Measurements from ENCODE around the gene TIMP2. TPM values are rescaled to one million over a fixed set of nuclear protein-coding genes. Genes with fewer than 3 reads are reported as not detected.

The TIMP2 gene
- total and polyA plus RNA-seq, 2 of the 8 experiments (the other 6 are each of a cell fraction or from before 2014, with no cell fraction given): 18.2 to 43.3 TPM

DNA sequence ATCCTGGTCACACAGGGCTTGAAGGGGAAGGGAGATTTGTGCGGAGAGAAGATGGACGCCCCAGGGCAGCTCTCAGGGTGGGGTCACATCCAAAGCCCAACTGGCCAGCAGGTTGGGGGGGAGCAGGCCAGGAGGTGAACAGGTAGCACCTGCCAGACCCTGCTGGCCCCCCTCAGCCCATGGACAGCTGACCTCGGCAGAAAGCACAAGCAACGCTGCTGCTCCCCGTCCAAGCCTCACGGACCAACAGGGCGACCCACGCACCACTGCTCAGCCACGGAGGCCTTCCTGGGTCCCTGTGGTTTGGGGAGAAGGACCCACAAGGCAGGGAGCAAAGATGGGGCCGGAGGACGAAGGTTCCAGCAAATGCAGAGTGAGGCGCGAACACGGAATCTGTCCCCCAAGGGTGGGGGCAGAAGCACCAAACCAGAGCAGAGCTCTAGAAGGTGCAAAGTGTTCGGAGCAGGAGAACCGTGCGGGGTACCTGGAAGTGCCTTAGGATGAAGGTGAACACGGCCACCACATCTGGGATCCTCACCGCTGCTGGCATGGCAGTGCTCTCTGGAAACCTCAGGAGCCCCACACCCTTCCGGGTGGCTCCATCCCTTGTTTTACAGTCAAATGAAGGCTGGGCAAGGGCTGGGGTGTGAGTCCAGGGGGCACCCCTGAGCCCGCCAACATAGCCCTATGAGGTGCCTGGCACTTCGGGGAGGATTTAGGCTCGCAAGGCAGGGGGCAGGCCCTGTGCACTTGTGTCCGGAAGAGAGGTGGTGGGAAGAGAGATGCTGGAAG is 40.1 kb downstream of the TIMP2 start:
- H3K14ac ChIP-seq (ENCODE audit: insufficient read length): no peak overlapping the region
- H3K36me3 ChIP-seq (ENCODE audit: control insufficient read depth in 2 of 4, insufficient read depth in 4 of 4, low read length in 3 of 4): peaks cover 0 to 2% (median 0%) of the 10 kb centered on the region in 4 experiments; a peak in 1 of 8 replicates
- FAIRE-seq (no peak), DNase-seq (ENCODE audit: low read depth in 1 of 2, low spot score in 2 of 2) (no peak)
- peak overlapping the region in 1 of 2 experiments; percentile 41; a peak in 1 of 4 replicates for H3K4me2 ChIP-seq (ENCODE audit: insufficient read depth in 1 of 2, low read depth in 2 of 2, low read length in 2 of 2)
- H3K79me2 ChIP-seq (ENCODE audit: control insufficient read depth in 1 of 2, insufficient read depth in 2 of 2, low read length in 2 of 2): peaks cover 0 to 11% of the 10 kb centered on the region in 2 experiments; a peak in 1 of 4 replicates
- H3K4ac ChIP-seq (replicated peaks; ENCODE audit: insufficient read length, low read depth, low read length): no peak overlapping the region
- H3K9ac ChIP-seq (replicated peaks in 1 of 4; ENCODE audit: extremely low read depth in 1 of 4, low read depth in 3 of 4, low read length in 3 of 4): no peak overlapping the region
- H3K4me3 ChIP-seq (ENCODE audit: extremely low read depth in 1 of 4, insufficient read depth in 2 of 4, low read depth in 3 of 4, low read length in 4 of 4): no peak overlapping the region
- no peak overlapping the region for H4K91ac ChIP-seq (replicated peaks; ENCODE audit: insufficient read length, low read length)
- no peak overlapping the region for H3K27ac ChIP-seq (ENCODE audit: low read depth, low read length)
- H4K8ac ChIP-seq (ENCODE audit: extremely low read depth, insufficient read depth, low read length): peak overlapping the region; percentile 3; the same call in 1 of the 2 replicates
- H3K79me1 ChIP-seq (ENCODE audit: low read depth, low read length): no peaks in the 10 kb centered on the region; the same call in 1 of the 2 replicates
- no peaks in the 10 kb centered on the region for H3K9me3 ChIP-seq (ENCODE audit: insufficient read depth in 2 of 2, low read depth in 1 of 2, low read length in 1 of 2)
- no peak for TF ChIP-seq CHD1 (IDR thresholded peaks at IDR 0.05; ENCODE audit: low read depth, low read length)
- no peak for TF ChIP-seq SIRT6 (IDR thresholded peaks at IDR 0.05; ENCODE audit: low read length)
- TF ChIP-seq YY1 (IDR thresholded peaks at IDR 0.05; ENCODE audit: low read depth, low read length): no peak
- no peak for TF ChIP-seq TCF12 (IDR thresholded peaks at IDR 0.05; ENCODE audit: low read depth, low read length)
- TF ChIP-seq SAP30 (IDR thresholded peaks at IDR 0.05; ENCODE audit: insufficient read depth, insufficient replicate concordance, low read length): no peak
- no peak for TF ChIP-seq SP1 (IDR thresholded peaks at IDR 0.05; ENCODE audit: low read depth, low read length)
- no peak for TF ChIP-seq POLR2A (IDR thresholded peaks at IDR 0.05; ENCODE audit: control extremely low read depth in 1 of 2, low read depth in 2 of 2, low read length in 2 of 2)
- TF ChIP-seq NANOG (IDR thresholded peaks at IDR 0.05; ENCODE audit: insufficient read depth, low read depth, low read length, poor library complexity, severe bottlenecking): no peak
- TF ChIP-seq TBP (IDR thresholded peaks at IDR 0.05; ENCODE audit: low read depth, low read length): no peak
- no peak for TF ChIP-seq RBBP5 (IDR thresholded peaks at IDR 0.05; ENCODE audit: borderline replicate concordance, low read depth, low read length)
- TF ChIP-seq, protein P1, sequence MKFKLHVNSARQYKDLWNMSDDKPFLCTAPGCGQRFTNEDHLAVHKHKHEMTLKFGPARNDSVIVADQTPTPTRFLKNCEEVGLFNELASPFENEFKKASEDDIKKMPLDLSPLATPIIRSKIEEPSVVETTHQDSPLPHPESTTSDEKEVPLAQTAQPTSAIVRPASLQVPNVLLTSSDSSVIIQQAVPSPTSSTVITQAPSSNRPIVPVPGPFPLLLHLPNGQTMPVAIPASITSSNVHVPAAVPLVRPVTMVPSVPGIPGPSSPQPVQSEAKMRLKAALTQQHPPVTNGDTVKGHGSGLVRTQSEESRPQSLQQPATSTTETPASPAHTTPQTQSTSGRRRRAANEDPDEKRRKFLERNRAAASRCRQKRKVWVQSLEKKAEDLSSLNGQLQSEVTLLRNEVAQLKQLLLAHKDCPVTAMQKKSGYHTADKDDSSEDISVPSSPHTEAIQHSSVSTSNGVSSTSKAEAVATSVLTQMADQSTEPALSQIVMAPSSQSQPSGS (IDR thresholded peaks at IDR 0.05; ENCODE audit: low read length): no peak
- ChIA-PET CTCF (ENCODE audit: partially characterized antibody) (interaction anchor here (0.6 to 2.8 kb wide), 4 partner anchors 11 to 87 kb away, joined by 4 to 12 read pairs (median 6); no protein-coding TSS in a partner anchor), POLR2A (ENCODE audit: partially characterized antibody) (no interaction called here)
- H3K18ac ChIP-seq (ENCODE audit: extremely low read depth, low read length): no peak overlapping the region
- no peak overlapping the region for H3K56ac ChIP-seq (replicated peaks; ENCODE audit: insufficient read length, low read depth, low read length)
- 0 out of 2 replicates have a peak overlapping the region, but pooled peaks have one; percentile 40 for H2AK5ac ChIP-seq (ENCODE audit: low read depth, low read length)
- H2BK120ac ChIP-seq (replicated peaks; ENCODE audit: low read depth, low read length): no peak overlapping the region
- H2BK12ac ChIP-seq (ENCODE audit: low read depth, low read length): 0 out of 2 replicates have a peak overlapping the region, but pooled peaks have one; percentile 23
- WGBS, 2 experiments (ENCODE audit: extremely low coverage in 1 of 2, insufficient coverage in 1 of 2, insufficient read length in 1 of 2, insufficient replicate concordance in 2 of 2, low coverage in 1 of 2, low lambda C conversion rate in 2 of 2, missing lambda C conversion rate in 1 of 2): 93% methylated on average over 18 of the region's 24 CpGs; no CpG with 5 or more reads in 1 of the 2 experiments
- H3K23ac ChIP-seq (ENCODE audit: insufficient read length): no peak overlapping the region
- H2AFZ ChIP-seq (ENCODE audit: low read length): no peak overlapping the region
- H3K4me1 ChIP-seq (replicated peaks in 1 of 4; ENCODE audit: control insufficient read depth in 3 of 4, insufficient read depth in 4 of 4, low read length in 3 of 4): peaks cover 0 to 23% (median 20%) of the 10 kb centered on the region in 4 experiments; a peak in 6 of 7 replicates
- H2BK20ac ChIP-seq (ENCODE audit: low read length): no peak overlapping the region
- H2BK15ac ChIP-seq (ENCODE audit: low read length): no peak overlapping the region
- H3K23me2 ChIP-seq (ENCODE audit: low read depth, low read length): no peaks in the 10 kb centered on the region
- no peak overlapping the region; the same call in 1 of the 2 replicates for H2BK5ac ChIP-seq (ENCODE audit: low read depth, low read length)
- H4K20me1 ChIP-seq (replicated peaks in 1 of 2; ENCODE audit: control insufficient read depth in 1 of 2, insufficient read depth in 2 of 2, low read length in 2 of 2): peaks cover 4 to 7% of the 10 kb centered on the region in 2 experiments
- no peak overlapping the region for H4K5ac ChIP-seq (ENCODE audit: insufficient read length, low read depth, low read length)
- H3K27me3 ChIP-seq (replicated peaks in 1 of 4; ENCODE audit: control insufficient read depth in 3 of 4, extremely low read depth in 1 of 4, insufficient read depth in 3 of 4, low read length in 3 of 4): no peaks in the 10 kb centered on the region; a peak in 1 of 7 replicates

Data from H1 (cell line).